HG02938 (cell line): ENCODE data around the gene DBI.

ENCODE experiments used
- ATAC-seq: cut with Tn5 transposase; IDR thresholded peaks from one replicate; pipeline ENCODE4 v1.9.1; 2021; ENCODE audit warnings: mild to moderate bottlenecking, moderate library complexity; ENCODE audit not compliant: unreplicated experiment

Gene DBI

DNA sequence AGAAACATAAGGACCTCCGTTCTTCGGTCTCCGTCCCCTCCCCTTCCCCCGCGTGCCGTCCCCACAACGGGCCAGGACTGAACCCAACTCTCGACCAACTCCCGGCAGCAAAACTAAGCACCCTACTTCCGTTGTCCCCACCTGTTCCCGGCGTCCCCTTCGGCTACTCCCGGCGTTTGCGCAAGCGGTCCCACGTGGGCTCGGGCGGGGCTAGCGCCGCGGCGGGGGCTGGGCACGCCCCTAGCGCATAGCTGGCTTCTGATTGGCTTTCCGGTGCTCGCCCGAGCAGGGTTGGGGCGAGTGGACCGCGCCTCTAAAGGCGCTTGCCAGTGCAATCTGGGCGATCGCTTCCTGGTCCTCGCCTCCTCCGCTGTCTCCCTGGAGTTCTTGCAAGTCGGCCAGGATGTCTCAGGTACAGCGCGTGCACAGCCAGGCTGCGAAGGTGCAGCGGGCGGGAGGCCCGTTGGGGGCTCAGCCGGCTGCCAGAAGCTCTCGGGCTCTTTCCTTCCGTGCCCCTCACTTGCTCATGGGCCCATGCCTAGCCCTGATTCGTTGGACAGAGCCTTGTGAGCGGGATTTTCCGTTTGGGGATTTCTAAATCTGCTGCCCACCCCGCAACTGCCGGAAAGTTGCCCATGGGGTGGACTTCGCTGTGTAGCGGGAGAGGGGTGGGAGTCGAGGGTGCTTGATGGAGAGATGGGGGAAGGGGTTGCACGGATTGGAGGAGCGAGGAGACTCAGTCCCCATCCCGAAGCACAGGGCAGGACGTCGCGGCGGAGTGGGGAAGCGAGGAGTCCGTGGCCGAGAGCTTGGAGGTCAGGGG, at the start of gene DBI, which contains the start of gene C2orf76:
DBI (plus strand) TSS at position 329 of the 823 bp plus-strand sequence; CDS start at position 404, 75 bp downstream.
C2orf76 (minus strand) TSS at position 186 of the 823 bp plus-strand sequence. CDS start 26,875 bp downstream, outside the sequence.
- peak; percentile 94 for ATAC-seq

DNA sequence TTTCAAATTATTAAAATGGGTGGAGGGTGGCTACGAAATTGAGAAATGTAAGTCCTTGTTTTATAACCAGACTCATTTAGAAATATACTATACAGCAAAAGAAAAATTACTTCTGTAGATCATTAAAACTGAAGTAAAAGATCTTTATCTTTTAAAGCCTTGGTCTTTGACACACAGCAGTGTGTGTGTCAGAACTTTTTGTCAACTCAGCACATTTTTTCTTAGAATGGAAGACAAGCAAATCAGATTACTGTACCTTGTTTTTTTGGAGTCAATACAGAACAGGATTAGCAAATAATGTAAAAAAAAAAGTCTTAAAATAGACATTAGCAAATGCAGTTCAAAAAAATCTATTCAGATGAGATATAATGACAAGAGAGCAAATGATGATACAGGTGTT, 49.2 kb upstream of the DBI start:
- ATAC-seq, result no peak

DNA sequence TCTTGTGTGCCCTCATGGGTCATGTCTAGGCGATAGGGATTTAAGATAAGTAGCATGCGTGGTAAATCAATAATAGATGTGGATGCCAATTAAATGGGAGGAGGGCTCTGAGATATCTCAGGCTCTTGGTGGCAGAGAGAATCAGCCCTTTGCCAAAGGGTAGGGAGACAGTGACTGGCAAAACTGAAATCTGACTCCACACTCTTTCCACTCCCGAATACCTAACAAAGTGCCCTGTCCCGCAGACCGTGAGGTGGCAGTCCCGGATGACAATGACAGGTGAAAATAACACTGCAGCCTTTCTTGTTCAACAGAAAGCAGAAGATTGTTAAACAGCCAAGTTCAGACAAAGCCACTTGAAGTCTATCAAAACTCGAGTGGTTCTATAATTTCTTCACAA, 47.2 kb upstream of the DBI start:
- no peak for ATAC-seq

DNA sequence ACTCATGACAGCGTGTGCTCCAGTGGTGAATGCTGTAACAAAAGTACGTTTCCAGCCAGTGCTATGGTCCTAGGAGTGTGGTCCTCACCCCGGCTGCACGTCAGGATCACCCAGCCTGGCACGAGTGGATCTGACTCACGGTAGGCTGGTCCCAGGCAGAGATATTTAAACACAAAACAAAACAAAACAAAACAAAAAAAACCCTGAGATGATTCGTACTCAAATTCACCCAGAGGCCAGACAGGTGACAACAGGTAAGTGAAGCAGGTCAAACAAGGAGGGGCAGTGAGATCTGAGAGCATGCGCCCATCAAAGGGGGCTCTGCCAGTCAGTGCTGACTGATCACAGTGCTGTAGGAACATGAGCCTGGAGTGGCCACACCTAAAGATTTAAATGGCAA, 43.3 kb upstream of the DBI start:
- no peak for ATAC-seq

DNA sequence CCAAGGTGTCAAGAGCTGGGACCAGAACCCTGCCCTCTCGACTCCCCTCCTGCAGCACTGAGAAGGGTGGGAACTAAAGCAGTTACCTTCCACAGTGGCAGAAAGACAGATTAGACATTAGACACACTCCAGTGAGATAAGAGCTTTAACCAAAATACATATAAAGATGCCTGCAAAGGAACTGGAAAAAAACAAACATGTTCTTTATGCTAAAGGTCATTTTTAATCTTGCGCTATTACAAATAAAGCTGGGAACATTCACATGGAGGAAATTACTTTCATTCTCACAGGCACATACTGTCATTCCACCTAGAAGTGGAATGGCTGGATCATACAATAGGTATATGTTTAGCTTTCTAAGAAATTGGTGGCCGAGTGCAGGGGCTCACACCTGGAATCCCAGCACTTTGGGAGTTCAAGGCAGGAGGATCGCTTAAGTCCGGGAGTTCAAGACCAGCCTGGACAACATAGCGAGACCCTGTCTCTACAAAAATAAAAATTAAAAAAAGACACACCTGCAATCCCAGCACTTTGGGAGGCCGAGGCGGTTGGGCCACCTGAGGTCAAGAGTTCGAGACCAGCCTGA, 42.0 kb upstream of the DBI start:
- no peak for ATAC-seq

DNA sequence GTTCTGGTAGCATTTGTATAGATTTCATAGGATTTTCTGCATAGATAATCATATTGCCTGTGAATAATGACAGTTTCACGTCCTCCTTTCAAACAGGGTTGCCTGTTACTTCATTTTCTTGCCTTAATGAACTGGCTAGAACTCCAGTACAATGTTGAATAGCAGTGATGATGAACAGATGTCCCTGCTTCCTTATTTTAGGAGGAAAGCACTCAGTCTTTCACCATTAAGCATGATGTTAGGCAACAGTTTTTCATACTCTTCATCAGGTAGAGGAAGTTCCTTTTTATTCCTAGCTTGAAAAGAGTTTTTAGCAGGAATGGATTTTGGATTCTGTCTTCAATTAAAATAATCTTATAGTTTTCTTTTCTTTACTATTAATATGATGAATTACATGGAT, 39.8 kb upstream of the DBI start:
- no peak for ATAC-seq

DNA sequence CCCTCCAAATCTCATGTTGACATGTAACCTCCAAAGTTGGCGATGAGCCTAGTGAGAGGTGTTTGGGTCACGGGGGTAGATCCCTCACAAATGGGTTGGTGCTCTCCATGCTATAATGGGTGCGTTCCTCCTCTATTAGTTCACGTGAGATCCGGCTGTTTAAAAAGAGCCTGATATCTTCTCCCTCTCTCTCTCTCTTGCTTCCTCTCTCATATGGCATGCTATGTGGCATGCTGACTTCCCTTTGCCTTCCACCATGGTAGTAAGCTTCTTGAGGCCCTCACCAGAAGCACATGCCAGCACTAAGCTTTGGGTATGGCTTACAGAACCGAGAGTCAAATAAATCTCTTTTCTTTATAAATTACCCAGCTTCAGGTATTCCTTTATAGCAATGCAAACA, 39.3 kb upstream of the DBI start:
- ATAC-seq, result no peak

GRCh38 chr2:119332953-119333352, 33.8 kb upstream of the DBI start:
- no peak for ATAC-seq

DNA sequence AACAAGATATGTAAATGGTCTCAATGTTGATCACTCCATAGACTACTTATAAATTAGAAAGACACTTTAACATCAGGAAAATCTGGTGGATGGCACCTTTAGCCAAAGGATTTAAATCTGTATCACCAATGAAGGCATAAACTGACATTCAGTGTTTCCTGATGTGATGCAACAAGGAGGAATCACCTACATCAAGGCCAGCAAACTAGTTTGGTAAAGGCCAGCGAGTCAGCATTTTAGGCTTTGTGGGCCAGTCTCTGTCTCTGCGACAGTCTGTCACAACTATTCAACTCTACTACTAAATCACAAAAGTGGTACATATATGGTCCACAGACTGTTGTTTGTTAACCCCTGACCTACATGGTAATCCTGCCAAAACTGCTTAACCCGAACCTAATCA, 33.4 kb upstream of the DBI start:
- no peak for ATAC-seq

DNA sequence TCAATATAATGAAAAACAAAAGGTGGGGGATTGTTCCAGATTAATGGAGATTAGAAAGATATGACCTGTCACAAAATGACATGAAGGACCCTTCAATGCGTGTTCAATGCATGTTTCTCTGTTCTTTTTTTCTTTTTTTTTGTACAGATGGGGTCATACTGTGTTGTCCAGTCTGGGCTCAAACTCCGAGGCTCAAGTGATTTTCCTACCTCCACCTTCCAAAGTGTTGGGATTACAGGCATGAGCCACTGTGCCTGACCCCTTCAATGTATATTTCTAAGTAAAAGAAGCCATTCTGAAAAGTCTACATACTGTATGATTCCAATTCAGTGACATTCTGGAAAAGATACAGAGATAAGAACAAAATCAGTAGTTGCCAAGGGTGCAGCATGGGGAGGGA, 32.9 kb upstream of the DBI start:
- no peak for ATAC-seq

- ATAC-seq, result no peak
Measured at GRCh38 chr2:119337749-119338148, 29.0 kb upstream of the DBI start.

DNA sequence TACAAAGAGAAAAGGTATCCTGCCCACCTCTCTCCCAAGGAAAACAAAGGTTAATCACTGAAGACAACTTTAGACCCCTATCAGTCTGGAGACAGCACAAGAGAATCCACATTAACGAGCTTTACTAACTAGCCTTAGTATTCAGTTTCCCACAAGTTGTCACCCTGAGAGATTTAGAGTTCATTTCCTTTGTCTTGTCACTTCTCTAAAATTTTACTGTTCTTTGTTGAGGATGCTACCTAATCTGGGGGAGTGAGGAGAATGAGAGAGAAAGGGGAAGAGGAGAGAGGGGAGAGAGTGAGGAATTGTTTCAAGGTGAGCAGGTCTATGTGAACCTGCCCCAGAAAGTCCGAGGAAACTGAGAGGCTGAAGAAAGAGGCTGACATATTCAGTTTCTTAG, 28.5 kb upstream of the DBI start:
- no peak for ATAC-seq

GRCh38 chr2:119338826-119339561, 27.8 kb upstream of the DBI start:
- peak; percentile 98 for ATAC-seq

GRCh38 chr2:119339562-119339923, 27.2 kb upstream of the DBI start:
- no peak for ATAC-seq

GRCh38 chr2:119341684-119342083, 25.1 kb upstream of the DBI start:
- no peak for ATAC-seq

GRCh38 chr2:119349289-119349688, 17.5 kb upstream of the DBI start:
- no peak for ATAC-seq

DNA sequence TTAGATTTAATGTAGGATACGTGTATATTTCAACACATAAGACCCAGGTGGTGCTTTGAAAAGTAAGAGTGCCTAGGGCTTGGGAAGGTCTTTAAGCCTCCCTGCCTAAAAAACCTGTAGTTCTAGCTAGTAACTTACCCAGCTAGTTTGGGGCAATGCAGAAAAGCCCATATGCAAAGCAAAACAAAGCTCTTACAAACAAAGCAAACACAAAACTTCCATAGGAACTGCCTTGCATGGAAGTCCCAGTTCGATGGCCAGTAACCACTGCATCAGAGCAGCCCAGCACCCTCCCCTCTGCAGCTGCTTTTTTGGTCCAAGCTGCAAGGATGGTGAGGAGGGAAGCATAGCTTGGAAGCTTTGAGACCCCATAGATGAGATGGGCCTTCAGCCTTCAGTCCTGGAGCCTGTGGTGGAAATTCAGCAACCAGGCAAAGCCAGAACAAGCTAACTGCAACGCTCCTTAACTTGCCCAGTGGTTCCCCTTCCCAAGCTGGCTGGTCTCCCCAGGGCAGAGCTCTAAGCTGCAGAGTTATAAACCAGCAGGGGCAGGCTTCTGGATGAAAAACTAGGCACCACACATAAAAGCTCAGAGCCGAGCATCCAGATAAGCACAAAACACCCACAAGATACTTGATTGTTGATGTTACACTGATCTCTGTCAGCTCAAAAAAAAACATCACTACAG, 16.3 kb upstream of the DBI start:
- no peak for ATAC-seq

- ATAC-seq, result peak; percentile 98
Measured at GRCh38 chr2:119352357-119352756, 14.4 kb upstream of the DBI start.

GRCh38 chr2:119354860-119355259, 11.9 kb upstream of the DBI start:
- no peak for ATAC-seq

DNA sequence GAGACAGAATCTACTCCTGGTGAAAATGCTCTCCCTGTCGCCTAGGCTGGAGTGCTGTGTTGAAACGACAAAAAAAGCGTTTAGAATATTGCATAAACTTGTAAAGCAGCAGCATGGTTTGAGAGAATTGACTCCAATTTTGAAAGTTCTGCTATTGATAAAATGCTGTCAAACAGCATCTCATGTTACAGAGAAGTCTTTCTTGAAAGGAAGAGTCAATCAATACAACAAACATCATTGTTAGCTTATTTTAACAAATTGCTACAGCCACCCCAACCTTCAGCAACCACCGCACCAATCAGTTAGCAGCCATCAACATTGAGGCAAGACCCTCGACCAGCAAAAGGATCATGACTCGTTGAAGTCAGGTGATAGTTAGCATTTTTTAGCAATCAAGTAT, 7.0 kb upstream of the DBI start:
- no peak for ATAC-seq

DNA sequence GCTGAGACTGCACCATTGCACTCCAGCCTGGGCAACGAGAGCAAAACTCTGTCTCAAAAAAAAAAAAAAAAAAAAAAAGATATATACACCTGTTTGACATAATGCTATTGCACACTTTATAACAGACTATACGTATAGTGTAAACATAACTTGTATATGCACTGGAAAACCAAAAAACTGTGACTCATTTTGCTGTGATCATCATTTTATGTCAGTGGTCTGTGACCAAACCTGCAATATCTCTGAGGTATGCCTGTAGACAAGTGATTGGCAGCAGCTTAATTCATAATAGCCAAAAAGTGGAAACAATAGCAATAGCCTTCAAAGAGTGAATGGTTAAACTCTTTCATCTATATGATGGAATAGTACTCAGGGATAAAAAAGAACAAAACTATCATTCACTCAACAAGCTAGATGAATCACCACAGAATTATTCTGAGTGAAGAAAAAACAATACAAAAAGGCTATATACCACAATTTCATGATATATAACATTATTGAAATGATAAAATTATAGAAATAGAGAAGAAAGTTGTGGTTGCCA, 6.3 kb upstream of the DBI start:
- ATAC-seq, result no peak
